PC-9 (cell line): ENCODE results near the gene INSYN1. TPM values are rescaled to one million over a fixed set of nuclear protein-coding genes. Genes with fewer than 3 reads are reported as not detected.
A peak's percentile ranks its signal among the peaks of the same experiment; 100 is the strongest.

Experiments used
- BruUV-seq: library from RNA; stranded (reverse); fragments of 400-500 nt; replicated peaks from 2 replicates; lab custom pipeline; 2021; lab: Mats Ljungman, UMichigan
- CTCF ChIA-PET: fragments of 300-600 bp; sonication (Branson Sonifier 250); formaldehyde crosslinking; loops from one replicate; lab custom pipeline; 2022; ENCODE audit warnings: antibody characterized with exemption; lab: Charles Lee
- POLR2A ChIA-PET: fragments of 300-600 bp; sonication (Branson Sonifier 250); formaldehyde crosslinking; loops from one replicate; lab custom pipeline; 2022; ENCODE audit warnings: antibody characterized with exemption; ENCODE audit not compliant: unreplicated experiment; lab: Charles Lee
- DNase-seq, 2 experiments: peaks; one replicate each; pipeline versions ENCODE4 v3.0.0 to v3.0.0-alpha.2; 2015 to 2022; ENCODE audit warnings: mixed read lengths in 1 of 2
- H2AFZ ChIP-seq: fragments of 200-600 bp; sonication (generic); 2 replicates; pipeline ENCODE4 v1.8.1; 2017; ENCODE audit warnings: antibody characterized with exemption
- H3F3A ChIP-seq: fragments of 200-600 bp; sonication (generic); 2 replicates; pipeline ENCODE4 v1.8.1; 2017; ENCODE audit warnings: antibody characterized with exemption, mild to moderate bottlenecking, low read depth; ENCODE audit not compliant: insufficient read depth
- H3K27ac ChIP-seq: fragments of 200-600 bp; sonication (generic); 2 replicates; pipeline ENCODE4 v1.6.1; 2016; ENCODE audit warnings: mixed run types
- H3K27me3 ChIP-seq: fragments of 200-600 bp; sonication (generic); 2 replicates; pipeline ENCODE4 v1.6.1; 2016; ENCODE audit warnings: low read depth, mixed run types; ENCODE audit not compliant: insufficient read depth
- H3K36me3 ChIP-seq: fragments of 200-600 bp; sonication (generic); 2 replicates; pipeline ENCODE4 v1.6.1; 2016; ENCODE audit warnings: low read depth, mixed run types
- H3K4me1 ChIP-seq: fragments of 200-600 bp; sonication (generic); replicated peaks from 2 replicates; pipeline ENCODE4 v1.6.1; 2016; ENCODE audit warnings: mixed run types; ENCODE audit not compliant: insufficient read depth
- H3K4me2 ChIP-seq: fragments of 200-600 bp; sonication (generic); 2 replicates; pipeline ENCODE4 v1.6.1; 2017; ENCODE audit warnings: mixed run types
- H3K4me3 ChIP-seq: fragments of 200-600 bp; sonication (generic); 2 replicates; pipeline ENCODE4 v1.6.1; 2016; ENCODE audit warnings: mixed run types
- H3K79me2 ChIP-seq: fragments of 200-600 bp; sonication (generic); 2 replicates; pipeline ENCODE4 v1.6.1; 2017; ENCODE audit warnings: low read depth, mixed run types
- H3K9me2 ChIP-seq: fragments of 200-600 bp; sonication (generic); 2 replicates; pipeline ENCODE4 v1.8.1; 2017; ENCODE audit warnings: mild to moderate bottlenecking; ENCODE audit not compliant: insufficient read depth
- H3K9me3 ChIP-seq: fragments of 200-600 bp; sonication (generic); 2 replicates; pipeline ENCODE4 v1.8.1; 2016; ENCODE audit warnings: low read depth; ENCODE audit not compliant: insufficient read depth
- H4K20me1 ChIP-seq: fragments of 200-600 bp; sonication (generic); 2 replicates; pipeline ENCODE4 v1.8.1; 2017; ENCODE audit not compliant: insufficient read depth
- CTCF ChIP-seq: fragments of 200-600 bp; sonication (generic); conservative IDR thresholded peaks from 2 replicates; pipeline ENCODE4 v1.6.1; 2017; ENCODE audit warnings: mixed run types, antibody characterized with exemption, mild to moderate bottlenecking, moderate library complexity
- EZH2 ChIP-seq: fragments of 200-600 bp; sonication (generic); IDR thresholded peaks from 2 replicates; pipeline ENCODE4 v1.8.0; 2017; ENCODE audit warnings: antibody characterized with exemption, low read depth
- intact Hi-C: fragments of 100-400 bp; cut with micrococcal nuclease; formaldehyde crosslinking; loops from one replicate; pipeline ENCODE4 v1.10.0; 2022; ENCODE audit not compliant: unreplicated experiment
- total RNA-seq: library from RNA; stranded (reverse); gene quantifications from 2 replicates; pipeline ENCODE4 v1.2.3, GENCODE V29; 2021

Gene INSYN1
- total RNA-seq, 1 experiment from 2014 or later: not detected

GRCh38 chr15:73754461-73754860, 1.3 kb upstream of the INSYN1 start:
- Histone ChIP-seq H3K79me2 (no peaks in the 10 kb centered on the region), H3K4me1 (no peaks in the 10 kb centered on the region; the same call in 1 of the 2 replicates), H4K20me1 (no peaks in the 10 kb centered on the region), H2AFZ (no peak overlapping the region), H3K27me3 (peaks cover 74% of the 10 kb centered on the region), H3K4me2 (no peak overlapping the region), H3K36me3 (no peaks in the 10 kb centered on the region), H3K27ac (no peak overlapping the region), H3F3A (no peaks in the 10 kb centered on the region), H3K9me3 (no peaks in the 10 kb centered on the region), H3K9me2 (no peaks in the 10 kb centered on the region), H3K4me3 (no peak overlapping the region)
- ChIA-PET CTCF (interaction anchor here (0.7 kb wide), 1 partner anchor 350 kb away, joined by 4 read pairs; no protein-coding TSS in a partner anchor), POLR2A (no interaction called here)
- no peak for TF ChIP-seq EZH2
- no peak for TF ChIP-seq CTCF
- intact Hi-C loops: no loop called here
- DNase-seq: no peak
- no TSS peak for BruUV-seq

- DNase-seq: no peak
- peak overlapping the region; percentile 62; the same call in 1 of the 2 replicates for H3K4me2 ChIP-seq
- H3K27ac ChIP-seq: no peak overlapping the region
- H3K9me2 ChIP-seq: no peaks in the 10 kb centered on the region
- CTCF ChIA-PET: interaction anchor here (0.7 kb wide), 1 partner anchor 520 kb away, joined by 3 read pairs; no protein-coding TSS in a partner anchor
- peaks cover 65% of the 10 kb centered on the region for H3K27me3 ChIP-seq
- no peaks in the 10 kb centered on the region for H3K36me3 ChIP-seq
- TF ChIP-seq EZH2 (no peak), CTCF (no peak)
- no TSS peak for BruUV-seq
- no peaks in the 10 kb centered on the region for H3K9me3 ChIP-seq
- intact Hi-C loops: no loop called here
- H3K79me2 ChIP-seq: no peaks in the 10 kb centered on the region
- no peaks in the 10 kb centered on the region for H4K20me1 ChIP-seq
- POLR2A ChIA-PET: no interaction called here
- peak overlapping the region; percentile 45; the same call in 1 of the 2 replicates for H3K4me3 ChIP-seq
- H2AFZ ChIP-seq: no peak overlapping the region
- no peaks in the 10 kb centered on the region; the same call in 1 of the 2 replicates for H3K4me1 ChIP-seq
- no peaks in the 10 kb centered on the region for H3F3A ChIP-seq
These were observed 351 bp downstream of the INSYN1 start for GRCh38 chr15:73752806-73753193.

GRCh38 chr15:73751899-73752805, 999 bp downstream of the INSYN1 start:
- Histone ChIP-seq H3F3A (no peaks in the 10 kb centered on the region), H2AFZ (no peak overlapping the region), H3K9me2 (no peaks in the 10 kb centered on the region), H3K27me3 (peaks cover 58% of the 10 kb centered on the region), H3K36me3 (no peaks in the 10 kb centered on the region), H3K4me2 (peak overlapping the region; percentile 62), H3K9me3 (no peaks in the 10 kb centered on the region), H4K20me1 (no peaks in the 10 kb centered on the region), H3K79me2 (no peaks in the 10 kb centered on the region), H3K4me1 (peaks cover under 1% of the 10 kb centered on the region; the same call in 1 of the 2 replicates), H3K4me3 (peak overlapping the region; percentile 45; the same call in 1 of the 2 replicates), H3K27ac (no peak overlapping the region)
- TF ChIP-seq EZH2 (peak; percentile 100), CTCF (no peak)
- no TSS peak for BruUV-seq
- ChIA-PET CTCF (no interaction called here), POLR2A (no interaction called here)
- no peak for DNase-seq
- intact Hi-C loops: no loop called here
